A673 (cell line): Measurements from ENCODE around the gene CTNNA2.

ENCODE experiments used
- CTCF ChIP-seq: fragments of 300-800, 200-600 bp; sonication (generic); conservative IDR thresholded peaks from 2 replicates; pipeline ENCODE4 v1.5.1; 2017; ENCODE audit warnings: low read depth, mild to moderate bottlenecking, antibody characterized with exemption, low read length, moderate library complexity, mixed read lengths
- EZH2 ChIP-seq: fragments of 200-600 bp; sonication (generic); IDR thresholded peaks from 2 replicates; pipeline ENCODE4 v1.6.1; 2017; ENCODE audit warnings: borderline replicate concordance, low read depth, mild to moderate bottlenecking, mixed read lengths, antibody characterized with exemption, low read length; ENCODE audit not compliant: poor library complexity, severe bottlenecking

- TF ChIP-seq CTCF (no peak), EZH2 (no peak)
These were observed 1055.2 kb downstream of the CTNNA2 start for GRCh38 chr2:80568011-80568410.
